GM18526 (cell line): ENCODE data around the gene AIFM3.

Experiments
- POLR2A ChIP-seq: IDR thresholded peaks from 3 replicates; pipeline ENCODE4 v1.6.1; 2011; ENCODE audit not compliant: insufficient read length; ENCODE audit errors: extremely low read depth

Gene AIFM3, protein sequence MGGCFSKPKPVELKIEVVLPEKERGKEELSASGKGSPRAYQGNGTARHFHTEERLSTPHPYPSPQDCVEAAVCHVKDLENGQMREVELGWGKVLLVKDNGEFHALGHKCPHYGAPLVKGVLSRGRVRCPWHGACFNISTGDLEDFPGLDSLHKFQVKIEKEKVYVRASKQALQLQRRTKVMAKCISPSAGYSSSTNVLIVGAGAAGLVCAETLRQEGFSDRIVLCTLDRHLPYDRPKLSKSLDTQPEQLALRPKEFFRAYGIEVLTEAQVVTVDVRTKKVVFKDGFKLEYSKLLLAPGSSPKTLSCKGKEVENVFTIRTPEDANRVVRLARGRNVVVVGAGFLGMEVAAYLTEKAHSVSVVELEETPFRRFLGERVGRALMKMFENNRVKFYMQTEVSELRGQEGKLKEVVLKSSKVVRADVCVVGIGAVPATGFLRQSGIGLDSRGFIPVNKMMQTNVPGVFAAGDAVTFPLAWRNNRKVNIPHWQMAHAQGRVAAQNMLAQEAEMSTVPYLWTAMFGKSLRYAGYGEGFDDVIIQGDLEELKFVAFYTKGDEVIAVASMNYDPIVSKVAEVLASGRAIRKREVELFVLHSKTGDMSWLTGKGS

DNA sequence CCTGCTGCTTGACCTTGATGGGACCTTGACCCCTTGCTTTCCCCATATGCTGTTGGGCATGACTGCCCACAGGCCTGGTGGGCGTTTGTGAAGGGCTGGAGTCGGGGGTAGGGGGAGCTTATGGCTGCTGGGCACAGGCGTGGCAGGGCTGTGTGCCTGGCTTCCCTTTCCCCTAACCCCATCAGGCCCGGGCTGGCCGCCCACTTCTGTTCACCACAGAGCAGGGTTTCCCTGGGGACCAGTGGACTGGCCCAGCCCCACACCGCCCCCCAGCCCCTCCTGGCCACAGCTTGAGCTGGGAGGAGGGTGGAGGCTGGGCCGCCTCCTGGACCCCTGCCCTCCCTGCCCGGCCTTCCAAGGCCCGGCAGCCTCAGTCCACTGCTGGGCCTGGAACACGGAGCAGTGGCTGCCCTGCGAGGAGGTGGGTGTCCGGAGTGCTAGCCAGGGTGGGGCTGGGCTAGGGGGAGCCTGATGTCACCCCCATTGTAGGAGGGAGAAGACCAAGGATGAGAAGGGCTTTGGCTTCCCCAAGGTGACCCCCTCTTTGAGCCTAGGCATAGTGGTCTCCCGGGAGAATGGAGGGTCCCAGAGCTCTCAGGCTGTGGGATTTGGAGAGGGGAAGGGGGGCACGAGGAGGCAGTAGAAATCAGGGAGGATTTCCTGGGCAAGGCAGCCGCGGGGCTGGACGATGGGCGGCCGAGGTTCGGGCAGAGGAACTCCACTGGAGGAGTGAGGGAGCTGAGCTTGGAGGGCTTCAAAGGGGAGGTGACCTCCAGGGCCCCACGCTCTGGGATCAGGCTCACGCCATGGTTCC, at the start of gene AIFM3:
Gene AIFM3, plus strand, starts transcription at position 373 of the 814 bp plus-strand sequence. CDS start 690 bp downstream, outside the sequence.
- TF ChIP-seq POLR2A: no peak

GRCh38 chr22:20918663-20919218, 48.3 kb upstream of the AIFM3 start:
- no peak for TF ChIP-seq POLR2A

DNA sequence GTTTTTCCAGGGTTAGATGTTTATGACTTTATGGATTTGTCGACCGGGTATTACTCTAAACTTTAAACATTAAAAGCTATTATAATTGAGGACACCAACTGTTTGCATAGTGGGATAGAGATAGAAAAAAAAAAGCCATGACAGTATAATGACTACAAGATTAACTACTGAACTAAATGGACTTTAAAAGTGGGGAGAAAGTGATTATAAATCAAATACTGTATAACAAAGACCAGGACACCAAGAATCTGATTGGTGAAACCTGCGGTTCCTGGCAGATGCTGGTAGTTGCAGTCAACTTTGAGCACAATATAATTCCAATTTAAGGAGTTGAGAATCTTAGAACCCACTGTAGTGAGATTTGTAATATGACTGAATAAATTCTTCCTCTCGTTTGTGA, 47.3 kb upstream of the AIFM3 start:
- TF ChIP-seq POLR2A: no peak

DNA sequence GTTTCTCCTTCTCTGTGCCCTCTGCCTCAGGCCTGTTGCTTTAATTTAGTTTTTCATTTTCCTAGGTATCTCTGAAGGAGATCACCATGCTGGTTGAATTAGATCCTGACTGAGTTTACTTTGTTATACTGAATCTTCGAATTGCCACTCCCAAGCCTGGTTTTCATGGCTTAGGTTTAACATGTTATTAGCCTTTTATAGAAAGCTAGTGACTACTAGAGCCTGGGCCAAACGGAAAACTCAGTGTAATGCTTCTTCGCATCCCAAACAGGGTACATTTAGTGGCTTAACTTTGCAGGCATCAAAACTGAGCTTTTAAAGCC, 46.2 kb upstream of the AIFM3 start:
- TF ChIP-seq POLR2A: no peak

- no peak for TF ChIP-seq POLR2A
Observed at GRCh38 chr22:20922141-20922751, 44.8 kb upstream of the AIFM3 start.

DNA sequence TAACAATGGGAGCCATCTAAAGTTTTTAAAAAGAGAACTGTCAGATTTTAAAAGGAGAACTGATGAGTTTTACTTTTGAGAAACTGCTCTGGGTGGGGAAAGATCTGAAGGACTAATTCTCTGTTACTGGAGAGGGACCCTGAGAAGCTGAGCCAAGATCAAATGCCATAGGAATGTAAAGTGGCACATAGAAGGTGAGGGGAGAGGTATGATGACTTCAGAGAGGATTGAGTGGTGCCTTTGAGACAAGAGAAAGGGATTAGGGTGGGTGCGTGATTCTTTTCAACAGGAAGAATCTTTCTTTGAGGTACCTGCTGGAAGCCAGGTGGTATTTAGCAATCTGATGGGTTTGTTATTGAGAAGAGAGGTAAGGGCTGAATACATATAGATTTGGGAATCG, 40.8 kb upstream of the AIFM3 start:
- TF ChIP-seq POLR2A: no peak

GRCh38 chr22:20927940-20928572, 39.0 kb upstream of the AIFM3 start:
- no peak for TF ChIP-seq POLR2A

GRCh38 chr22:20928573-20928967, 38.5 kb upstream of the AIFM3 start:
- no peak for TF ChIP-seq POLR2A

GRCh38 chr22:20930004-20930403, 37.1 kb upstream of the AIFM3 start:
- no peak for TF ChIP-seq POLR2A

GRCh38 chr22:20931126-20931654, 35.9 kb upstream of the AIFM3 start:
- no peak for TF ChIP-seq POLR2A

- no peak for TF ChIP-seq POLR2A
Observed at GRCh38 chr22:20933910-20934309, 33.1 kb upstream of the AIFM3 start.

DNA sequence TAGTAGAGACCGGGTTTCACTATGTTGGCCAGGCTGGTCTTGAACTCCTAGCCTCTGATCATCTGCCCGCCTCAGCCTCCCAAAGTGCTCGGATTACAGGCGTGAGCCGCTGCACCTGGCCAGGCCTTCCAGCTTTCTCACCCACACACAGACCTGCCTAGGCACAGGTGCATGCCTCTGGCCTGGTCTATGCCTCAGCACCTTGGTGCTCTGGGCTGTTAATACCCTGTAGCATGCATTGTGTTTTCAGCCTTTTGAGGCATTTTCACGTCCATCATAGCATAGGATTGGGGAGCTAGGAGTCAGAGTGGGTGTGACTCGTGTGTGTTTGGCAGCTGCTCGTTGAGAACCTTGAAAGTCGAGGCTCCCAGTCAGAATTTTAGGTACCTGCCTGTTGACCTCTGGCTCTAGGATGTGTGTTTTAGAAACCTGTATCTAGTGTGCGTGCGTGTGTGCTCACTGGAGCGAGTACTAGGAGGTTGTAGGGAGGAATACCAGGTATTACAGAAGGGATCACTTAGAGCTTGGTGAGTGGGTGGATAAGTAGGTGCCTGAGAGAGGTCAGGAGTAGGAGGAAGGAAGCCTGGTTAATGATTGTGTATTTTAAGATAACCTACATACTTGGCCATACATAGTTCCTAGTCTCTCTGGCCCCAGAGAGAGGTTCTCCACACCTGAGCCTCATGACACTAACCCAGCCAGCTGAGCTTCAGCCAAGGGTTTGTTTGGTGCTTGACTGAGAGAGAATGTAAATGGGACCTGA, 29.8 kb upstream of the AIFM3 start:
- no peak for TF ChIP-seq POLR2A

GRCh38 chr22:20937794-20938671, 29.0 kb upstream of the AIFM3 start:
- no peak for TF ChIP-seq POLR2A
